A673 (cell line): ENCODE measurements around the gene PDHA1. TPM values are rescaled to one million over a fixed set of nuclear protein-coding genes. Genes with fewer than 3 reads are reported as not detected.
A peak's percentile ranks its signal among the peaks of the same experiment; 100 is the strongest.

Experiments used
- BruUV-seq: library from RNA; stranded (reverse); fragments of 400-500 nt; replicated peaks from 2 replicates; lab custom pipeline; 2021; lab: Mats Ljungman, UMichigan
- CTCF ChIA-PET: fragments of 300-600 bp; sonication (Branson Sonifier 250); formaldehyde crosslinking; loops from one replicate; lab custom pipeline; 2022; ENCODE audit warnings: antibody characterized with exemption; lab: Charles Lee
- POLR2A ChIA-PET: fragments of 300-600 bp; sonication (Branson Sonifier 250); formaldehyde crosslinking; loops from one replicate; lab custom pipeline; 2022; ENCODE audit warnings: antibody characterized with exemption; ENCODE audit not compliant: low non-redundant PET; lab: Charles Lee
- DNase-seq: peaks from one replicate; pipeline ENCODE4 v3.0.0-alpha.2; 2015; ENCODE audit warnings: low spot score
- H3K27ac ChIP-seq: fragments of 200-600 bp; sonication (generic); 2 replicates; pipeline ENCODE4 v1.5.1; 2016; ENCODE audit warnings: mixed run types, low read depth, mild to moderate bottlenecking, mixed read lengths, antibody characterized with exemption, low read length; ENCODE audit not compliant: poor library complexity, severe bottlenecking
- H3K27me3 ChIP-seq: fragments of 200-600 bp; sonication (generic); replicated peaks from 2 replicates; pipeline ENCODE4 v1.6.1; 2017; ENCODE audit warnings: mixed run types, low read depth, mild to moderate bottlenecking, mixed read lengths, antibody characterized with exemption, low read length; ENCODE audit not compliant: insufficient read depth, poor library complexity
- H3K36me3 ChIP-seq: fragments of 200-600 bp; sonication (generic); 2 replicates; pipeline ENCODE4 v1.6.1; 2016; ENCODE audit warnings: mixed run types, mild to moderate bottlenecking, mixed read lengths, antibody characterized with exemption, low read length; ENCODE audit not compliant: insufficient read depth, poor library complexity, severe bottlenecking
- H3K4me1 ChIP-seq: fragments of 200-600 bp; sonication (generic); 2 replicates; pipeline ENCODE4 v1.6.1; 2017; ENCODE audit warnings: mixed run types, mild to moderate bottlenecking, mixed read lengths, antibody characterized with exemption, low read length; ENCODE audit not compliant: insufficient read depth, poor library complexity, severe bottlenecking
- H3K4me3 ChIP-seq: fragments of 200-600 bp; sonication (generic); 2 replicates; pipeline ENCODE4 v1.5.1; 2016; ENCODE audit warnings: low read depth, mixed run types, mild to moderate bottlenecking, mixed read lengths, low read length; ENCODE audit not compliant: poor library complexity, severe bottlenecking
- H3K9me3 ChIP-seq: fragments of 200-600 bp; sonication (generic); 2 replicates; pipeline ENCODE4 v1.6.1; 2016; ENCODE audit warnings: mixed run types, low read depth, mild to moderate bottlenecking, mixed read lengths, antibody characterized with exemption, low read length; ENCODE audit not compliant: poor library complexity, severe bottlenecking
- EZH2 ChIP-seq: fragments of 200-600 bp; sonication (generic); IDR thresholded peaks from 2 replicates; pipeline ENCODE4 v1.6.1; 2017; ENCODE audit warnings: borderline replicate concordance, low read depth, mild to moderate bottlenecking, mixed read lengths, antibody characterized with exemption, low read length; ENCODE audit not compliant: poor library complexity, severe bottlenecking
- intact Hi-C: fragments of 100-400 bp; cut with micrococcal nuclease; formaldehyde crosslinking; loops from one replicate; pipeline ENCODE4 v1.10.0; 2022; ENCODE audit not compliant: unreplicated experiment
- total RNA-seq: library from RNA; stranded (reverse); gene quantifications from 2 replicates; pipeline ENCODE4 v1.2.3, GENCODE V29; 2021
- TF ChIP-seq, protein P1 (sequence below): fragments of 300-800, 200-600 bp; sonication (generic); conservative IDR thresholded peaks from 2 replicates; pipeline ENCODE4 v1.5.1; 2017; ENCODE audit warnings: low read depth, mild to moderate bottlenecking, antibody characterized with exemption, low read length, moderate library complexity, mixed read lengths

PDHA1 gene
- total RNA-seq, 1 experiment from 2014 or later = 350 TPM

DNA sequence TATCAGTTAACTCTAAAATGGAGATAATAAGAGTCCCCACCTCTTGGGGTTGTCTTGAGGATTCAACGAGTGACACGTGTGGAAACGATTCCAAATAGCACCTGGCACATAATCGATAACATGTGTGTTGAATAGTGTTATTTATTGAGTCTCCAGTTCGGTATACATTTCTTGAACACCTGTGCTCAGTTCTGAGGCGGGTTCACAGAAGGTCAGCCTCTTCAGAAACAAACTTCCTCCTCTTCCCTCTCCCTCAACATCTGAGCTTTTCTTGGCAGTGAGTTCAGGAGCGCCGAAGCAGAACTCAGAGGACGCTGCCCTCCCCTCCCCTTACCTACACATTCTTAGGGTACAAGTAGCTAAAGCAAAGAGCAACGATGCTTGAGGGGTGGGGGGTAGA is 934 bp downstream of the PDHA1 start:
- H3K36me3 ChIP-seq = peaks cover 5% of the 10 kb centered on the region
- no peaks in the 10 kb centered on the region for H3K27me3 ChIP-seq
- CTCF ChIA-PET = no interaction called here
- H3K27ac ChIP-seq = peak overlapping the region; percentile 80
- TF ChIP-seq, protein P1, sequence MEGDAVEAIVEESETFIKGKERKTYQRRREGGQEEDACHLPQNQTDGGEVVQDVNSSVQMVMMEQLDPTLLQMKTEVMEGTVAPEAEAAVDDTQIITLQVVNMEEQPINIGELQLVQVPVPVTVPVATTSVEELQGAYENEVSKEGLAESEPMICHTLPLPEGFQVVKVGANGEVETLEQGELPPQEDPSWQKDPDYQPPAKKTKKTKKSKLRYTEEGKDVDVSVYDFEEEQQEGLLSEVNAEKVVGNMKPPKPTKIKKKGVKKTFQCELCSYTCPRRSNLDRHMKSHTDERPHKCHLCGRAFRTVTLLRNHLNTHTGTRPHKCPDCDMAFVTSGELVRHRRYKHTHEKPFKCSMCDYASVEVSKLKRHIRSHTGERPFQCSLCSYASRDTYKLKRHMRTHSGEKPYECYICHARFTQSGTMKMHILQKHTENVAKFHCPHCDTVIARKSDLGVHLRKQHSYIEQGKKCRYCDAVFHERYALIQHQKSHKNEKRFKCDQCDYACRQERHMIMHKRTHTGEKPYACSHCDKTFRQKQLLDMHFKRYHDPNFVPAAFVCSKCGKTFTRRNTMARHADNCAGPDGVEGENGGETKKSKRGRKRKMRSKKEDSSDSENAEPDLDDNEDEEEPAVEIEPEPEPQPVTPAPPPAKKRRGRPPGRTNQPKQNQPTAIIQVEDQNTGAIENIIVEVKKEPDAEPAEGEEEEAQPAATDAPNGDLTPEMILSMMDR = no peak
- TF ChIP-seq EZH2 = no peak
- intact Hi-C loops = no loop called here
- no TSS peak for BruUV-seq
- H3K9me3 ChIP-seq = no peaks in the 10 kb centered on the region
- POLR2A ChIA-PET = no interaction called here
- peak overlapping the region; percentile 86 for H3K4me3 ChIP-seq
- no peak for DNase-seq
- H3K4me1 ChIP-seq = peaks cover 8% of the 10 kb centered on the region

DNA sequence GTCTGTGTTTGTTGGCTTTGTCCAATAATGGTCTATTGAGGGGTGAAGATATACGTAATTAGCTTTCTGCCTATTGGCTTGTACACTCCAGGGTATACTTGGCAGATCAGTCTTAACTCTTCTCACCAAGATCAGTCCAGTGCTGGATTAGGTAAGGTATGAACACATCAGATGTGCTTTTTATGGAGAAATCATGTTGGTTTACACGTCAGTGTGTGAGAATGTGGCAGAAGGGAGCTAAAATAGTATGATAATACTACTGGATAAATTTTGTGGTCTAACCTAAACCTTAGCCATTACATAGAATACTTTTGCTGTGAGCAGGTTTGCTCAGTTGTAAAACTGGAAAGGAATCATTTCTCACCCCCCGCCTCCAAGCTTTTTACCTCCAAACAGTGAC is 4.2 kb downstream of the PDHA1 start:
- ChIA-PET CTCF (no interaction called here), POLR2A (no interaction called here)
- Histone ChIP-seq H3K27ac (no peak overlapping the region), H3K36me3 (peaks cover 24% of the 10 kb centered on the region), H3K4me1 (peaks cover 3% of the 10 kb centered on the region), H3K9me3 (no peaks in the 10 kb centered on the region), H3K27me3 (no peaks in the 10 kb centered on the region), H3K4me3 (no peak overlapping the region)
- DNase-seq = no peak
- no TSS peak for BruUV-seq
- intact Hi-C loops = no loop called here
- TF ChIP-seq, protein P1 = no peak
- no peak for TF ChIP-seq EZH2

DNA sequence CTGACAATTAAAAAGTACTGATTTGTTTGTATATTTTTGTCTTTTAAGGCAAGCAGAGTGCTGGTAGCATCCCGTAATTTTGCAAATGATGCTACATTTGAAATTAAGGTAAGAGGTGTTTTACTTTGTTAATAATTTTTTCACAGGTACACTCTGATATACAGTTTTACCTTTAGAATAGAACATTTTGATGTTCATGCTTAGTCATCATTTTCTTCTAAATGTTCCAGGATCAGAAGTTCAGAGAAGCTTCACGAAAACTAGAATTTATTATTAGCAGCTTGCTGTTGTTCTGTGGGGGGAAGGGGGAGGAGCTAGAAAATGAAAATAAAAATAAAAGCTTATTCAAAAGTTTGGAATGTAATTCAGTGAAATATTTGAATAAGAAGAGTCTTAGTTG is 5.5 kb downstream of the PDHA1 start:
- intact Hi-C loops = no loop called here
- H3K4me1 ChIP-seq = no peaks in the 10 kb centered on the region
- H3K27me3 ChIP-seq = no peaks in the 10 kb centered on the region
- H3K27ac ChIP-seq = no peak overlapping the region
- no peak overlapping the region for H3K4me3 ChIP-seq
- no TSS peak for BruUV-seq
- DNase-seq = no peak
- H3K36me3 ChIP-seq = peaks cover 32% of the 10 kb centered on the region
- H3K9me3 ChIP-seq = no peaks in the 10 kb centered on the region
- ChIA-PET POLR2A (no interaction called here), CTCF (no interaction called here)
- TF ChIP-seq, protein P1 = no peak
- no peak for TF ChIP-seq EZH2
